ENCODE data around the gene ST6GALNAC4. TPM values are rescaled to one million over a fixed set of nuclear protein-coding genes. Genes with fewer than 3 reads are reported as not detected.

ST6GALNAC4 gene
- total RNA-seq, 1 experiment from 2014 or later: 25.7 TPM

GRCh38 chr9:127955294-127956015, 38.6 kb upstream of the ST6GALNAC4 start (continued):
- no peak for TF ChIP-seq STAT6 (CRISPR knock-in tag; conservative IDR thresholded peaks at IDR 0.05; ENCODE audit: low read depth)
- TF ChIP-seq ZNF281 (CRISPR knock-in tag; IDR thresholded peaks at IDR 0.05): no peak

GRCh38 chr9:127954831-127955293, 38.0 kb upstream of the ST6GALNAC4 start:
- ATAC-seq (no peak), DNase-seq (ENCODE audit: low spot score) (no peak)
- Mint-ChIP-seq H3K27ac (no peak overlapping the region), H3K27me3 (ENCODE audit: low read depth) (no peaks in the 10 kb centered on the region), H3K9me3 (peaks cover 4% of the 10 kb centered on the region; the same call in 1 of the 2 replicates), H3K4me1 (peaks cover 12% of the 10 kb centered on the region), H3K4me3 (no peak overlapping the region), H3K36me3 (no peaks in the 10 kb centered on the region)
- POLR2A ChIA-PET: interaction anchor here (0.6 to 1.4 kb wide), 3 partner anchors 17 to 79 kb away, joined by 3 to 4 read pairs (median 3); partner anchors contain the start of gene DPM2
- CTCF ChIA-PET: interaction anchor here (0.9 to 5.5 kb wide), 27 partner anchors 8 to 196 kb away, joined by 3 to 121 read pairs (median 6); partner anchors contain the start of genes EEIG1, NAIF1 and PIP5KL1
- TF ChIP-seq FOXP1 (CRISPR knock-in tag; IDR thresholded peaks at IDR 0.05; ENCODE audit: borderline replicate concordance) (no peak), IRF1 (CRISPR knock-in tag; IDR thresholded peaks at IDR 0.05) (no peak), CDX4 (CRISPR knock-in tag; IDR thresholded peaks at IDR 0.05; ENCODE audit: borderline replicate concordance) (no peak), GRHL2 (CRISPR knock-in tag; IDR thresholded peaks at IDR 0.05; ENCODE audit: insufficient replicate concordance, severe bottlenecking) (no peak), AR (CRISPR knock-in tag; IDR thresholded peaks at IDR 0.05) (no peak), RELA (CRISPR knock-in tag; IDR thresholded peaks at IDR 0.05; ENCODE audit: borderline replicate concordance) (no peak), ATF3 (CRISPR knock-in tag; conservative IDR thresholded peaks at IDR 0.05) (no peak), SMAD4 (CRISPR knock-in tag; IDR thresholded peaks at IDR 0.05) (no peak), FOXK1 (CRISPR knock-in tag; IDR thresholded peaks at IDR 0.05) (no peak), KAT7 (CRISPR knock-in tag; IDR thresholded peaks at IDR 0.05; ENCODE audit: borderline replicate concordance) (no peak), ZNF219 (CRISPR knock-in tag; IDR thresholded peaks at IDR 0.05; ENCODE audit: borderline replicate concordance) (no peak), ZNF425 (CRISPR knock-in tag; conservative IDR thresholded peaks at IDR 0.05) (no peak), PRDM15 (CRISPR knock-in tag; IDR thresholded peaks at IDR 0.05) (no peak), MXD4 (CRISPR knock-in tag; IDR thresholded peaks at IDR 0.05; ENCODE audit: borderline replicate concordance) (no peak)

Data from WTC11 (cell line).